Measurements from ENCODE around the gene RHEB. TPM values are rescaled to one million over a fixed set of nuclear protein-coding genes. Genes with fewer than 3 reads are reported as not detected.
A peak's percentile ranks its signal among the peaks of the same experiment; 100 is the strongest.

RHEB gene
- total and polyA plus RNA-seq, 2 of the 4 experiments (the other 2 are of a cell fraction): 19.7 to 67.2 TPM

GRCh38 chr7:151448261-151449252 lies 71.1 kb downstream of the RHEB start:
- dilution Hi-C loops (cut with HindIII; ENCODE audit: low sequenced_read_pairs, unreplicated experiment): no loop called here
- no peak overlapping the region for H3K27ac ChIP-seq (ENCODE audit: insufficient read depth, low read length)
- in situ Hi-C loops (cut with MboI; ENCODE audit: low sequenced_read_pairs): loop anchor here (5.0 kb wide), 1 partner anchor 81 kb away; no protein-coding TSS in a partner anchor

More at GRCh38 chr7:151448261-151449252, 71.1 kb downstream of the RHEB start:
- Histone ChIP-seq H4K20me1 (ENCODE audit: insufficient read depth, low read length) (no peaks in the 10 kb centered on the region), H3K18ac (ENCODE audit: low read depth, low read length) (no peak overlapping the region), H3K9me3 (ENCODE audit: control insufficient read depth, insufficient read depth, low read length) (no peaks in the 10 kb centered on the region), H3K36me3 (ENCODE audit: control insufficient read depth, insufficient read depth, low read length) (no peaks in the 10 kb centered on the region), H4K5ac (ENCODE audit: low read depth, low read length) (peak overlapping the region; percentile 19; the same call in 1 of the 2 replicates), H2AK5ac (ENCODE audit: low read depth, low read length) (peak overlapping the region; percentile 58; the same call in 1 of the 2 replicates), H3K4me1 (ENCODE audit: control insufficient read depth, insufficient read depth, low read length) (no peaks in the 10 kb centered on the region; the same call in 1 of the 2 replicates), H3K23ac (ENCODE audit: low read depth, low read length) (peak overlapping the region; percentile 48; the same call in 1 of the 2 replicates), H3K14ac (replicated peaks; ENCODE audit: low read depth, low read length) (no peak overlapping the region), H2BK5ac (ENCODE audit: low read depth, low read length, poor library complexity, severe bottlenecking) (no peak overlapping the region), H4K8ac (ENCODE audit: low read depth in 2 of 2, low read length in 2 of 2) (peak overlapping the region in 1 of 2 experiments; percentile 11; a peak in 2 of 4 replicates), H3K9ac (ENCODE audit: low read depth, low read length) (peak overlapping the region; percentile 27; the same call in 1 of the 2 replicates), H2AFZ (replicated peaks; ENCODE audit: low read length, poor library complexity) (peak overlapping the region; percentile 93), H3K56ac (ENCODE audit: extremely low read depth, insufficient read depth, low read length) (no peak overlapping the region), H3K79me1 (ENCODE audit: low read depth in 1 of 2, low read length in 2 of 2) (no peaks in the 10 kb centered on the region), H2BK120ac (ENCODE audit: low read depth, low read length) (peak overlapping the region; percentile 57; the same call in 1 of the 2 replicates), H3K27me3 (ENCODE audit: control insufficient read depth, insufficient read depth, low read length) (no peaks in the 10 kb centered on the region; the same call in none of the 2 replicates), H2BK15ac (ENCODE audit: low read depth, low read length) (peak overlapping the region; percentile 28; the same call in 1 of the 3 replicates), H3K4me2 (ENCODE audit: low read depth, low read length) (peak overlapping the region; percentile 64; the same call in 1 of the 2 replicates), H2AK9ac (replicated peaks; ENCODE audit: low read depth, low read length, poor library complexity) (peak overlapping the region; percentile 51), H2BK20ac (ENCODE audit: low read depth, low read length) (no peak overlapping the region), H3K4me3 (ENCODE audit: insufficient read depth, low read depth, low read length) (peak overlapping the region; percentile 36), H3K4ac (ENCODE audit: low read depth, low read length) (peak overlapping the region; percentile 30; the same call in 1 of the 2 replicates), H3K9me1 (ENCODE audit: insufficient read depth, low read length) (no peaks in the 10 kb centered on the region), H4K91ac (ENCODE audit: insufficient read depth, low read depth, low read length) (peak overlapping the region; percentile 38)
- CTCF ChIA-PET: interaction anchor here (0.6 to 2.2 kb wide), 12 partner anchors 66 to 310 kb away, joined by 3 to 12 read pairs (median 5); partner anchors contain the start of genes NUB1 and RHEB
- POLR2A ChIA-PET (ENCODE audit: unreplicated experiment): no interaction called here
- intact Hi-C loops (cut with micrococcal nuclease): loop anchor here (1.0 kb wide), 2 partner anchors 80 to 133 kb away; no protein-coding TSS in a partner anchor
- TF ChIP-seq CTCF (conservative IDR thresholded peaks at IDR 0.05; ENCODE audit: low read depth, low read length): peak; percentile 93
- peak; percentile 85 for TF ChIP-seq SMC3 (IDR thresholded peaks at IDR 0.05; ENCODE audit: low read depth, low read length)
- peak; percentile 82 for TF ChIP-seq RAD21 (IDR thresholded peaks at IDR 0.05; ENCODE audit: low read length)
- TF ChIP-seq CEBPB (IDR thresholded peaks at IDR 0.05; ENCODE audit: low read depth, low read length): no peak
- 17% methylated on average over 24 of the region's 61 CpGs; no CpG with 5 or more reads in 1 of the 2 experiments for WGBS, 2 experiments (ENCODE audit: extremely low coverage in 2 of 2, insufficient read length in 1 of 2)
- BruUV-seq (replicated peaks): no TSS peak
- DNase-seq (peak; percentile 41), ATAC-seq (ENCODE audit: low read depth) (peak; percentile 96)
